Astrocyte (in vitro differentiated cells and primary cell): ENCODE data around the gene KIFC1. TPM values are rescaled to one million over a fixed set of nuclear protein-coding genes. Genes with fewer than 3 reads are reported as not detected.
"Not testable (repeated sequence)": the region's sequence is repeated elsewhere in the genome, so short reads cannot be mapped to it uniquely, and the experiment has no call there.

Source experiments
- DNase-seq: peaks from one replicate; pipeline ENCODE4 v3.0.0-alpha.2; 2010; ENCODE audit warnings: low read depth
- FAIRE-seq: peaks from 2 replicates; lab custom pipeline; 2011; peaks lifted over from hg19 to GRCh38; lab: Jason Lieb, UNC
- H2AFZ ChIP-seq: 2 replicates; pipeline ENCODE4 v1.6.0; 2012; ENCODE audit warnings: low read depth, low read length, inconsistent platforms
- H3K27ac ChIP-seq: 2 replicates; pipeline ENCODE4 v1.5.1; 2011; ENCODE audit warnings: low read depth, low read length, inconsistent platforms
- H3K27me3 ChIP-seq: 2 replicates; pipeline ENCODE4 v1.6.0; 2011; ENCODE audit warnings: low read length, inconsistent platforms; ENCODE audit not compliant: insufficient read depth
- H3K36me3 ChIP-seq: 2 replicates; pipeline ENCODE4 v1.5.1; 2011; ENCODE audit warnings: low read length, inconsistent platforms; ENCODE audit not compliant: insufficient read depth
- H3K4me1 ChIP-seq: 2 replicates; pipeline ENCODE4 v1.5.1; 2011; ENCODE audit warnings: low read length, inconsistent platforms; ENCODE audit not compliant: insufficient read depth
- H3K4me2 ChIP-seq: 2 replicates; pipeline ENCODE4 v1.6.0; 2012; ENCODE audit warnings: low read length, inconsistent platforms
- H3K4me3 ChIP-seq: 2 replicates; pipeline ENCODE4 v1.5.1; 2011; ENCODE audit warnings: low read depth, mild to moderate bottlenecking, low read length, inconsistent platforms; ENCODE audit not compliant: insufficient read depth
- H3K79me2 ChIP-seq: 2 replicates; pipeline ENCODE4 v1.6.0; 2012; ENCODE audit warnings: mild to moderate bottlenecking, low read length, inconsistent platforms; ENCODE audit not compliant: insufficient read depth
- H3K9ac ChIP-seq: 2 replicates; pipeline ENCODE4 v1.6.0; 2012; ENCODE audit warnings: mild to moderate bottlenecking, low read length, inconsistent platforms
- H3K9me3 ChIP-seq: 2 replicates; pipeline ENCODE4 v1.5.1; 2012; ENCODE audit warnings: low read depth, mild to moderate bottlenecking, low read length, inconsistent platforms; ENCODE audit not compliant: insufficient read depth
- H4K20me1 ChIP-seq: 2 replicates; pipeline ENCODE4 v1.6.0; 2012; ENCODE audit warnings: low read length, inconsistent platforms; ENCODE audit not compliant: insufficient read depth
- H3K27ac Mint-ChIP-seq: one replicate; pipeline ENCODE4 v1.8.0; 2021; ENCODE audit warnings: mild to moderate bottlenecking, mixed read lengths; ENCODE audit not compliant: unreplicated experiment
- H3K27me3 Mint-ChIP-seq: one replicate; pipeline ENCODE4 v1.8.0; 2021; ENCODE audit warnings: low read depth, mixed read lengths; ENCODE audit not compliant: unreplicated experiment
- H3K36me3 Mint-ChIP-seq: one replicate; pipeline ENCODE4 v1.8.0; 2021; ENCODE audit warnings: low read depth, mixed read lengths; ENCODE audit not compliant: unreplicated experiment
- H3K4me1 Mint-ChIP-seq: one replicate; pipeline ENCODE4 v1.8.0; 2021; ENCODE audit warnings: low read depth, mixed read lengths; ENCODE audit not compliant: unreplicated experiment
- H3K4me3 Mint-ChIP-seq: one replicate; pipeline ENCODE4 v1.8.0; 2021; ENCODE audit warnings: mild to moderate bottlenecking, moderate library complexity, mixed read lengths; ENCODE audit not compliant: unreplicated experiment
- H3K9me3 Mint-ChIP-seq: one replicate; pipeline ENCODE4 v1.8.0; 2021; ENCODE audit warnings: mild to moderate bottlenecking, mixed read lengths; ENCODE audit not compliant: unreplicated experiment
- EZH2 ChIP-seq: IDR thresholded peaks from 2 replicates; pipeline ENCODE4 v1.6.1; 2012; ENCODE audit warnings: mild to moderate bottlenecking, low read length, inconsistent platforms; ENCODE audit not compliant: insufficient read depth
- total RNA-seq: library from RNA; stranded (reverse); gene quantifications from 2 replicates; pipeline ENCODE4 v1.2.1, GENCODE V29; 2021
- TF ChIP-seq, protein P1 (sequence below): IDR thresholded peaks from 2 replicates; pipeline ENCODE4 v1.5.1; 2011; ENCODE audit warnings: low read depth, mild to moderate bottlenecking, inconsistent platforms, low read length, moderate library complexity; ENCODE audit not compliant: insufficient read depth

Gene KIFC1
- total RNA-seq, 1 donor from 2014 or later, result 4.2 TPM

DNA sequence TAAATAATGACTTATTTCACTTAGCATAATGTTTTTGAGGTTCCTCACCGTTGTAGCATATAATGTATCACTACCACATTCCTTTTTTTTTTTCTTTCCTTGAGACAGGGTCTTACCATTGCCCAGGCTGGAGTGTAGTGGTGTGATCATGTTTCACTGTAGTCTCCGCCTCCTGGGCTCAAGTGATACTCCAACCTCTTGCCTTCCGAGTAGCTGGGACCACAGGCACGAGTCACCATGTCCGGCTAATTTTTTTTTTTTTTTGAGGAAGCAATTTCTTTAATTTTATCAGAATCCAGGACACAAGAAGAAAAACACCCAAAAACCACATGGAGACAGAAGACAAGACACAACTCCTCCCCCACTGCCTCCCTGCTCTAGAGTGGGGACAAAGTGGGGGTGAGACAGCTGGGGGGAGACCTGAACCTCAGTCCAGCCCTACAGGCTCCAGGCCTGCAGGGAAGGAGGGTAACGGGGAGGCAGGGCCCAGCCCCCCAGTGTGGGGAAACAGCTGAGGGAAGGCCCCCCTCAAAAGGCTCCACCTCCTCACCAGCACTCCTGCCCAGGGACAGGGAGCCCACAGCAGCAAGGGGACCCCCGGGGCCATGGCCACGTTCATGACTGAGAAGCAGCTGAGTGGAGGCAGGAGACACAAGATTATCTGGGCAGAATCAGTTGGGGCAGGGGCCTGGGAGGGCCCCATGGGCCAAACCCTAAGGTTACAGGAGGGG, 27.0 kb upstream of the KIFC1 start:
- FAIRE-seq, H3K36me3 Mint-ChIP-seq, H3K9me3 Mint-ChIP-seq, H3K27me3 Mint-ChIP-seq, H3K9ac ChIP-seq, H3K9me3 ChIP-seq, H3K4me1 Mint-ChIP-seq, H2AFZ ChIP-seq, H3K4me3 ChIP-seq, H3K4me1 ChIP-seq, H3K27ac ChIP-seq, H3K27me3 ChIP-seq, H4K20me1 ChIP-seq, H3K79me2 ChIP-seq, H3K36me3 ChIP-seq: not testable (repeated sequence)
- DNase-seq, result peak; percentile 78
- Mint-ChIP-seq H3K4me3 (peak overlapping the region; percentile 40), H3K27ac (peak overlapping the region; percentile 72)
- peak overlapping the region; percentile 26 for H3K4me2 ChIP-seq

DNA sequence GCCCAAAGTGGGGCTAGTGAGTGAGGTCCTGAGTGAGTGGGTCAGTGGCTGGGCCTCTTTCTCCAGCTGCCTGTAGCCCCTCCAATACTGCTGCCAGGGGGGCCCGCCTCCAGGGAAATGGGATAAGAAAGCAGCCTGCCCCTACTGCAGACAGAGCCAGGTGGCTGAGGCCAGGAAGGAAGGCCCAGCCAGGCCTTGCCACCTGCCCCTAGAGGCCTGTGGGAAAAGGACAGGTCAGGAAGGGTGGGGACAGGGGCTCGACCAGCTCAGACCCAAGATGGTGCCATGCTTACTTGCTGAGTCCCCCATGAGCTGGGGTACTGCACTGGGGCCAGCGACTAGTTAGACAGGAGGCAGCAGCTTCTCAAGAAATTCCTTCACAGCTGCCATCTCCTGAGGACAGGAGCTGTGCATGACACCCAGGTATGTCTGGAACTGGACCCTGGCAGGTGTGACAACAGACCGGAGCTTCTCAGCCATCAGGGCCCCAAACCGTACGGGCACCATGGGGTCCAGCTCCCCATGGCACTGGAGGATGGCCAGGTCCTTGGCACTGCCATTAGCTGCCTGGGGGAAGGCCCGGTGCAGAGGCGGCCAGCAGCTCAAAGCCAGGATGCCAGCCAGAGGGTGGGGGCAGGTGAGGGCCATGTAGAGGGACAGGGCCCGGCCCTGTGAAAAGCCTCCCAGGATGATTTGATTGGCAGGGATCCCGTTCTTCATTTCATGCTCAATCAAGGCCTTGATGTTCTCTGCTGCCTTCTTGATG, 26.2 kb upstream of the KIFC1 start:
- not testable (repeated sequence) for H4K20me1 ChIP-seq, H3K4me1 ChIP-seq, H3K4me1 Mint-ChIP-seq, H3K4me3 Mint-ChIP-seq, H3K9ac ChIP-seq, H3K36me3 Mint-ChIP-seq, H3K27me3 Mint-ChIP-seq, DNase-seq, H2AFZ ChIP-seq, H3K27me3 ChIP-seq, H3K4me3 ChIP-seq, H3K9me3 Mint-ChIP-seq, FAIRE-seq, H3K27ac ChIP-seq, H3K36me3 ChIP-seq, H3K79me2 ChIP-seq, H3K9me3 ChIP-seq, H3K4me2 ChIP-seq
- H3K27ac Mint-ChIP-seq, result peak overlapping the region; percentile 26

- Histone ChIP-seq H3K9ac (no peak overlapping the region), H3K79me2 (no peaks in the 10 kb centered on the region), H3K4me3 (no peak overlapping the region), H2AFZ (no peak overlapping the region), H3K4me1 (peaks cover 3% of the 10 kb centered on the region), H3K36me3 (no peaks in the 10 kb centered on the region), H3K27ac (no peak overlapping the region), H3K9me3 (no peaks in the 10 kb centered on the region), H4K20me1 (no peaks in the 10 kb centered on the region), H3K4me2 (no peak overlapping the region), H3K27me3 (no peaks in the 10 kb centered on the region)
- H3K27ac Mint-ChIP-seq, result no peak overlapping the region
- no peaks in the 10 kb centered on the region for H3K36me3 Mint-ChIP-seq
- H3K4me1 Mint-ChIP-seq, result peaks cover 4% of the 10 kb centered on the region
- no peak for DNase-seq
- H3K4me3 Mint-ChIP-seq, result no peak overlapping the region
- H3K9me3 Mint-ChIP-seq, result peaks cover 1% of the 10 kb centered on the region
- FAIRE-seq, result no peak
- no peak for TF ChIP-seq EZH2
- TF ChIP-seq, protein P1, sequence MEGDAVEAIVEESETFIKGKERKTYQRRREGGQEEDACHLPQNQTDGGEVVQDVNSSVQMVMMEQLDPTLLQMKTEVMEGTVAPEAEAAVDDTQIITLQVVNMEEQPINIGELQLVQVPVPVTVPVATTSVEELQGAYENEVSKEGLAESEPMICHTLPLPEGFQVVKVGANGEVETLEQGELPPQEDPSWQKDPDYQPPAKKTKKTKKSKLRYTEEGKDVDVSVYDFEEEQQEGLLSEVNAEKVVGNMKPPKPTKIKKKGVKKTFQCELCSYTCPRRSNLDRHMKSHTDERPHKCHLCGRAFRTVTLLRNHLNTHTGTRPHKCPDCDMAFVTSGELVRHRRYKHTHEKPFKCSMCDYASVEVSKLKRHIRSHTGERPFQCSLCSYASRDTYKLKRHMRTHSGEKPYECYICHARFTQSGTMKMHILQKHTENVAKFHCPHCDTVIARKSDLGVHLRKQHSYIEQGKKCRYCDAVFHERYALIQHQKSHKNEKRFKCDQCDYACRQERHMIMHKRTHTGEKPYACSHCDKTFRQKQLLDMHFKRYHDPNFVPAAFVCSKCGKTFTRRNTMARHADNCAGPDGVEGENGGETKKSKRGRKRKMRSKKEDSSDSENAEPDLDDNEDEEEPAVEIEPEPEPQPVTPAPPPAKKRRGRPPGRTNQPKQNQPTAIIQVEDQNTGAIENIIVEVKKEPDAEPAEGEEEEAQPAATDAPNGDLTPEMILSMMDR, result no peak
- no peaks in the 10 kb centered on the region for H3K27me3 Mint-ChIP-seq
Measured at GRCh38 chr6:33367009-33367714, 24.5 kb upstream of the KIFC1 start.

DNA sequence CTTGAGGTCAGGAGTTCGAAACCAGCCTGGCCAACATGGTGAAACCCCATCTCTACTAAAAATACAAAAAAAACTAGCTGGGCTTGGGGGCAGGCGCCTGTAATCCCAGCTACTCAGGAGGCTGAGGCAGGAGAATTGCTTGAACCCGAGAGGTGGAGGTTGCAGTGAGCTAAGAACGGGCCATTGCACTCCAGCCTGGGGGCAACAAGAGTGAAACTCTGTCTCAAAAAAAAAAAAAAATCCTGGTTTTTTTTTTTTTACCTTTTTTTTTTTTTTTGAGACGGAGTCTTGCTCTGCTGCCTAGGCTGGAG, 24.0 kb upstream of the KIFC1 start:
- not testable (repeated sequence) for H3K9me3 ChIP-seq, H3K9ac ChIP-seq, H3K9me3 Mint-ChIP-seq, H3K36me3 Mint-ChIP-seq, H3K4me1 Mint-ChIP-seq, H3K4me1 ChIP-seq, H3K27me3 ChIP-seq, H3K27ac Mint-ChIP-seq, FAIRE-seq, H4K20me1 ChIP-seq, DNase-seq, H3K27me3 Mint-ChIP-seq, H3K36me3 ChIP-seq, H3K79me2 ChIP-seq, H3K4me2 ChIP-seq, H3K4me3 Mint-ChIP-seq, H3K4me3 ChIP-seq, H3K27ac ChIP-seq, H2AFZ ChIP-seq

- not testable (repeated sequence) for H3K4me1 Mint-ChIP-seq, H3K4me3 Mint-ChIP-seq, H3K36me3 Mint-ChIP-seq, H3K27me3 ChIP-seq, DNase-seq, H3K9me3 ChIP-seq, H3K9ac ChIP-seq, H3K4me2 ChIP-seq, H3K79me2 ChIP-seq, H2AFZ ChIP-seq, H3K27ac Mint-ChIP-seq, FAIRE-seq, H3K36me3 ChIP-seq, H3K27me3 Mint-ChIP-seq, H3K27ac ChIP-seq, H3K9me3 Mint-ChIP-seq, H3K4me3 ChIP-seq, H3K4me1 ChIP-seq, H4K20me1 ChIP-seq
Measured at GRCh38 chr6:33371901-33372300, 19.7 kb upstream of the KIFC1 start.
